Right ventricle myocardium superior (tissue), 1 donor: ENCODE measurements around the gene CASP1. TPM values are rescaled to one million over a fixed set of nuclear protein-coding genes. Genes with fewer than 3 reads are reported as not detected.
"Not testable (repeated sequence)": the region's sequence is repeated elsewhere in the genome, so short reads cannot be mapped to it uniquely, and the experiment has no call there.

ENCODE experiments used
- ATAC-seq: fragments of 200-7000 bp; cut with Tn5 transposase; one replicate; pipeline ENCODE4 v1.9.1; 2020; ENCODE audit warnings: mild to moderate bottlenecking; ENCODE audit not compliant: poor library complexity
- DNase-seq: peaks from one replicate; pipeline ENCODE4 v3.0.0-alpha.2; 2020
- intact Hi-C: fragments of 100-400 bp; cut with DNase I; formaldehyde crosslinking; loops from one replicate; pipeline ENCODE4 v1.11.2; 2022
- total RNA-seq: library from RNA; stranded (reverse); fragmentation: NEBNext Ultra II Directional; extraction: Animal tissue kit (Norgen Biotek cat#: 25700); gene quantifications from one replicate; pipeline ENCODE4 v1.2.1, GENCODE V29; 2021
- donor health status: DM: no; HTN: yes; CAD: no; lungs with severe emphysema.

The CASP1 gene
- total RNA-seq, 1 donor from 2014 or later: 9.5 TPM

- ATAC-seq (no peak), DNase-seq (no peak)
- intact Hi-C loops: no loop called here
Observed at GRCh38 chr11:105051559-105051958, 16.6 kb upstream of the CASP1 start.

- DNase-seq: no peak
- intact Hi-C loops: no loop called here
- ATAC-seq: no peak
Observed at GRCh38 chr11:105049481-105049880, 14.5 kb upstream of the CASP1 start.

- DNase-seq (no peak), ATAC-seq (no peak)
- intact Hi-C loops: no loop called here
Observed at GRCh38 chr11:105046898-105047579, 12.1 kb upstream of the CASP1 start.

- intact Hi-C loops: no loop called here
- ATAC-seq: peak; percentile 41
- no peak for DNase-seq
Observed at GRCh38 chr11:105045676-105046296, 10.8 kb upstream of the CASP1 start.

- intact Hi-C loops, DNase-seq: not testable (repeated sequence)
- peak; percentile 89 for ATAC-seq
Observed at GRCh38 chr11:105044557-105045524, 9.9 kb upstream of the CASP1 start, which contains the start of gene CARD16. Gene CARD16, minus strand, starts transcription at chr11:105045335. Its CDS starts 38 bp downstream, at chr11:105045297.

- ATAC-seq (no peak), DNase-seq (no peak)
- intact Hi-C loops: no loop called here
Observed at GRCh38 chr11:105042178-105042577, 7.2 kb upstream of the CASP1 start.

- no peak for ATAC-seq
- intact Hi-C loops: no loop called here
- DNase-seq: no peak
Observed at GRCh38 chr11:105040703-105041102, 5.8 kb upstream of the CASP1 start.

- DNase-seq, intact Hi-C loops: not testable (repeated sequence)
- ATAC-seq: peak; percentile 26
Observed at GRCh38 chr11:105034388-105034787, 556 bp downstream of the CASP1 start.

- intact Hi-C loops: no loop called here
- no peak for DNase-seq
- ATAC-seq: no peak
Observed at GRCh38 chr11:105033781-105034180, 1.2 kb downstream of the CASP1 start.

GRCh38 chr11:105033343-105033742, 1.6 kb downstream of the CASP1 start:
- intact Hi-C loops: no loop called here
- no peak for DNase-seq
- no peak for ATAC-seq

- no peak for ATAC-seq
- no peak for DNase-seq
- intact Hi-C loops: no loop called here
Observed at GRCh38 chr11:105032495-105032894, 2.4 kb downstream of the CASP1 start.

GRCh38 chr11:105027678-105028077, 7.3 kb downstream of the CASP1 start:
- ATAC-seq (no peak), DNase-seq (no peak)
- intact Hi-C loops: no loop called here

GRCh38 chr11:105024394-105024793, 10.6 kb downstream of the CASP1 start:
- no peak for DNase-seq
- intact Hi-C loops: no loop called here
- ATAC-seq: no peak

GRCh38 chr11:105023003-105023402, 11.9 kb downstream of the CASP1 start, which contains the start of gene CASP5:
Gene CASP5, minus strand, starts transcription at chr11:105023168. Its CDS starts 32 bp downstream, at chr11:105023136.
- DNase-seq: no peak
- intact Hi-C loops: no loop called here
- peak; percentile 70 for ATAC-seq

GRCh38 chr11:105022527-105022926, 12.4 kb downstream of the CASP1 start:
- no peak for ATAC-seq
- DNase-seq: no peak
- intact Hi-C loops: no loop called here

GRCh38 chr11:105007463-105007862, 27.5 kb downstream of the CASP1 start:
- DNase-seq (no peak), ATAC-seq (no peak)
- intact Hi-C loops: no loop called here

GRCh38 chr11:105005451-105005845, 29.5 kb downstream of the CASP1 start:
- intact Hi-C loops: no loop called here
- ATAC-seq (no peak), DNase-seq (no peak)

GRCh38 chr11:105004021-105004420, 30.9 kb downstream of the CASP1 start:
- no peak for ATAC-seq
- DNase-seq: no peak
- intact Hi-C loops: no loop called here

- intact Hi-C loops: no loop called here
- ATAC-seq: no peak
- no peak for DNase-seq
Observed at GRCh38 chr11:105003151-105003550, 31.8 kb downstream of the CASP1 start.
